ENCODE data around the gene TBX4. TPM values are rescaled to one million over a fixed set of nuclear protein-coding genes. Genes with fewer than 3 reads are reported as not detected.

TBX4 gene
- total and polyA plus RNA-seq, 2 of the 13 experiments (the other 11 are each of a cell fraction or from before 2014, with no cell fraction given), result 0.11 to 1.1 TPM

DNA sequence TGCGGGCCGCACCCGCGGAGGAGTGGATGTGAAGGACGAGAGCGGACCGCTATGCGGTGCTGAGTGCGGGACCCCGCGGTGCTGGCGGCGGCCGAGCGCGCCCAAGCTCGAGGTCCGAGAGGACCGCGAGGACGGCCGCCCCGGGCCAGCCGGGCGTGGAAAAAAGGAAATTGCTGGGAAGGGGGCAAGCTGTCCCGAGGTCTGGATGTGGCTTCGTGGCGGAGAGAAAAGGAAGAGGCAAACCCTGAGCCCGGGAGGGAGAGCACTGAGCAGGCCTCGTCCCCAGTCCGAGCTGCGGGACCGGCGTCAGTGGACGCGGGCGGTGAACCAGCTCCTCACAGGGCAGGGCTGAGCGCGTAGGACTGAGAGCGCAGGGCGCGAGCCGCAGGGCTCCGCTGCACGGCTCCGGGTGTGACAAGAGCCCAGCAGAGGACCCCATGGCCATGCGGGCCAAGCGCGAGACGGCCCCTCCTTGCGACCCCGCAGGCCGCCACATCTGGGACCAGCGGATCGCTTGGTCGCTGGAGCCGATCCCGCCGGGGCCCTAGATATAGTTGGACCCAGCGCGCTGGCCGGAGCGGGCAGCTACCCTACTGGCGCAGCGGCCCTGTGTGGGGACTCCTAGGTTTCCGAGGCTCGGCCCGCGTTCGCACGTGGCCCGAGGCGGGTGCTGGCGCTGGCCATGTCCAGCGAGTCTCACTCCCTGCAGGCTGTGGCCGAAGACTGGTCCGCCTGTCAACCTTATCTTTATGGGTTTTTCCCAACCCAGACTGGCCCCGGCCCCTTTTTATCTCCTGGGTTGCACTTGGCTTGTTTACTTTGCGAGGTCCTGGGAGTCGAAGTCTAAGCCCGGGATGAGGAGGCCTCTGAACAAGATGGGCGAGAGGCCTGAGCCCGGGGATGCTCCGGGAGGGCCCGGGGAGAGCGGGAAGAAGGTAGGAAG is 2.4 kb downstream of the TBX4 start (continued):
- TF ChIP-seq FOSL2 (CRISPR knock-in tag; IDR thresholded peaks at IDR 0.05) (peak; percentile 52; the same call in 1 of the 2 replicates), TRAFD1 (CRISPR knock-in tag; IDR thresholded peaks at IDR 0.05; ENCODE audit: borderline replicate concordance) (no peak), ZNF550 (CRISPR knock-in tag; IDR thresholded peaks at IDR 0.05; ENCODE audit: borderline replicate concordance) (no peak), POGZ (CRISPR knock-in tag; IDR thresholded peaks at IDR 0.05) (peak; percentile 67), NFKBIZ (CRISPR knock-in tag; IDR thresholded peaks at IDR 0.05) (no peak), MAFF (IDR thresholded peaks at IDR 0.05; ENCODE audit: low read depth, low read length) (no peak), CREM (IDR thresholded peaks at IDR 0.05) (peak; percentile 72; the same call in 1 of the 2 replicates), CREM (CRISPR knock-in tag; IDR thresholded peaks at IDR 0.05) (no peak), ZNF512 (CRISPR knock-in tag; IDR thresholded peaks at IDR 0.05) (no peak), SP5 (CRISPR knock-in tag; IDR thresholded peaks at IDR 0.05; ENCODE audit: borderline replicate concordance, low read depth) (0 out of 2 replicates have a peak, but pooled peaks have one; percentile 45), ZNF576 (CRISPR knock-in tag; IDR thresholded peaks at IDR 0.05) (no peak), POLR2A (IDR thresholded peaks at IDR 0.05; ENCODE audit: insufficient read depth in 1 of 2, low read depth in 2 of 2, low read length in 2 of 2) (no peak), HOXA7 (CRISPR knock-in tag; IDR thresholded peaks at IDR 0.05) (no peak), ZNF350 (CRISPR knock-in tag; IDR thresholded peaks at IDR 0.05; ENCODE audit: borderline replicate concordance, low read depth) (peak; percentile 41; the same call in 1 of the 2 replicates), TARDBP (CRISPR knock-in tag; IDR thresholded peaks at IDR 0.05) (peak; percentile 87), PREB (CRISPR knock-in tag; IDR thresholded peaks at IDR 0.05) (no peak), ZNF24 (IDR thresholded peaks at IDR 0.05) (no peak), ZMAT3 (CRISPR knock-in tag; conservative IDR thresholded peaks at IDR 0.05) (no peak), ZNF782 (CRISPR knock-in tag; IDR thresholded peaks at IDR 0.05; ENCODE audit: borderline replicate concordance) (no peak; the same call in 1 of the 2 replicates), CBFB (CRISPR knock-in tag; IDR thresholded peaks at IDR 0.05) (peak; percentile 75), ZNF484 (CRISPR knock-in tag; IDR thresholded peaks at IDR 0.05; ENCODE audit: borderline replicate concordance, low read depth) (no peak), SP140L (CRISPR knock-in tag; IDR thresholded peaks at IDR 0.05; ENCODE audit: borderline replicate concordance) (peak; percentile 72; the same call in 1 of the 2 replicates), ZIK1 (CRISPR knock-in tag; IDR thresholded peaks at IDR 0.05; ENCODE audit: borderline replicate concordance, low read depth) (no peak)
- TF ChIP-seq, protein P1, sequence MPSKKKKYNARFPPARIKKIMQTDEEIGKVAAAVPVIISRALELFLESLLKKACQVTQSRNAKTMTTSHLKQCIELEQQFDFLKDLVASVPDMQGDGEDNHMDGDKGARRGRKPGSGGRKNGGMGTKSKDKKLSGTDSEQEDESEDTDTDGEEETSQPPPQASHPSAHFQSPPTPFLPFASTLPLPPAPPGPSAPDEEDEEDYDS (CRISPR knock-in tag; IDR thresholded peaks at IDR 0.05), result no peak

Data from HepG2 (cell line).